SK-N-SH (cell line): ENCODE data around the gene CANX. TPM values are rescaled to one million over a fixed set of nuclear protein-coding genes. Genes with fewer than 3 reads are reported as not detected.
A peak's percentile ranks its signal among the peaks of the same experiment; 100 is the strongest.

Source experiments
- CTCF ChIA-PET: fragments of 300-600, 350-600 bp; formaldehyde crosslinking; extraction: SDS; loops from one replicate; lab custom pipeline; 2021; lab: Yijun Ruan, JAX
- POLR2A ChIA-PET: fragments of 350-600 bp; sonication (Branson Sonifier 250); formaldehyde crosslinking; extraction: SDS; loops from one replicate; lab custom pipeline; 2020; ENCODE audit warnings: antibody characterized with exemption, inconsistent platforms; lab: Yijun Ruan, JAX
- DNase-seq: peaks from one replicate; pipeline ENCODE4 v3.0.0; 2012
- H2AFZ ChIP-seq: fragments of 200-600 bp; sonication (generic); 2 replicates; pipeline ENCODE4 v1.8.1; 2016; ENCODE audit warnings: antibody characterized with exemption, mild to moderate bottlenecking, low read depth
- H3F3A ChIP-seq: fragments of 200-600 bp; sonication (generic); replicated peaks from 2 replicates; pipeline ENCODE3; 2016; ENCODE audit warnings: antibody characterized with exemption, mild to moderate bottlenecking; ENCODE audit not compliant: insufficient read depth
- H3K27ac ChIP-seq, 2 experiments: fragments of 200-500 bp in 1 of 2; fragments of 200-600 bp in 1 of 2; sonication (Bioruptor generic) in 1 of 2; sonication (generic), shearing (Covaris generic) in 1 of 2; 2 replicates each; pipeline versions ENCODE4 v1.5.1 to v1.6.1; 2014 to 2016; ENCODE audit warnings: low read depth in 2 of 2, inconsistent platforms in 1 of 2, low read length in 1 of 2, mild to moderate bottlenecking in 1 of 2, mixed read lengths in 1 of 2
- H3K27me3 ChIP-seq: fragments of 200-600 bp; sonication (generic), shearing (Covaris generic); 2 replicates; pipeline ENCODE4 v1.6.1; 2016; ENCODE audit warnings: mixed run types; ENCODE audit not compliant: insufficient read depth
- H3K36me3 ChIP-seq, 2 experiments: fragments of 200-500 bp in 1 of 2; fragments of 200-600 bp in 1 of 2; sonication (Bioruptor generic) in 1 of 2; sonication (generic) in 1 of 2; replicated peaks in 1 of 2; 2 replicates each; pipeline versions ENCODE3 to v1.5.1; 2014 to 2016; ENCODE audit warnings: low read length in 1 of 2, mild to moderate bottlenecking in 1 of 2; ENCODE audit not compliant: insufficient read depth in 2 of 2, control insufficient read depth in 1 of 2
- H3K4me1 ChIP-seq, 2 experiments: fragments of 200-500 bp in 1 of 2; fragments of 200-600 bp in 1 of 2; sonication (Bioruptor generic) in 1 of 2; sonication (generic), shearing (Covaris generic) in 1 of 2; 2 replicates each; pipeline versions ENCODE4 v1.5.1 to v1.6.1; 2014 to 2016; ENCODE audit warnings: low read depth in 1 of 2, low read length in 1 of 2, mixed run types in 1 of 2; ENCODE audit not compliant: insufficient read depth in 2 of 2, control insufficient read depth in 1 of 2
- H3K4me2 ChIP-seq: fragments of 200-600 bp; sonication (generic), shearing (Covaris generic); 2 replicates; pipeline ENCODE4 v1.6.1; 2017; ENCODE audit warnings: mixed run types
- H3K4me3 ChIP-seq, 2 experiments: fragments of 200-500 bp in 1 of 2; fragments of 200-600 bp in 1 of 2; sonication (Bioruptor generic) in 1 of 2; sonication (generic), shearing (Covaris generic) in 1 of 2; 2 replicates each; pipeline versions ENCODE4 v1.5.1 to v1.8.1; 2014 to 2016; ENCODE audit warnings: low read depth in 2 of 2, inconsistent platforms in 1 of 2, low read length in 1 of 2, mild to moderate bottlenecking in 1 of 2, mixed read lengths in 1 of 2, moderate library complexity in 1 of 2
- H3K79me2 ChIP-seq: fragments of 200-600 bp; sonication (generic); 2 replicates; pipeline ENCODE4 v1.8.1; 2017; ENCODE audit warnings: mild to moderate bottlenecking; ENCODE audit not compliant: insufficient read depth
- H3K9ac ChIP-seq: fragments of 200-600 bp; sonication (generic); 2 replicates; pipeline ENCODE4 v1.6.1; 2017; ENCODE audit warnings: mixed run types
- H3K9me2 ChIP-seq: fragments of 200-600 bp; sonication (generic); 2 replicates; pipeline ENCODE4 v1.6.1; 2017; ENCODE audit warnings: mixed run types
- H3K9me3 ChIP-seq: fragments of 200-600 bp; sonication (generic); 2 replicates; pipeline ENCODE4 v1.6.1; 2017; ENCODE audit warnings: mixed run types, mild to moderate bottlenecking, moderate library complexity
- H4K20me1 ChIP-seq: fragments of 200-600 bp; sonication (generic); 2 replicates; pipeline ENCODE4 v1.6.1; 2017; ENCODE audit warnings: mild to moderate bottlenecking, mixed run types; ENCODE audit not compliant: insufficient read depth
- ELF1 ChIP-seq: IDR thresholded peaks from 2 replicates; pipeline ENCODE4 v1.4.0; 2012
- EP300 ChIP-seq, 2 experiments: IDR thresholded peaks; 2 replicates each; pipeline versions ENCODE4 v1.4.0 to v1.6.1; 2012; ENCODE audit warnings: borderline replicate concordance in 1 of 2, low read depth in 1 of 2, low read length in 1 of 2
- EZH2phosphoT487 ChIP-seq: fragments of 200-600 bp; sonication (generic); IDR thresholded peaks from 2 replicates; pipeline ENCODE4 v1.6.1; 2017; ENCODE audit warnings: low read depth, mixed run types, mild to moderate bottlenecking, antibody characterized with exemption, moderate library complexity, borderline replicate concordance
- FOSL2 ChIP-seq: IDR thresholded peaks from 2 replicates; pipeline ENCODE4 v1.4.0; 2012; ENCODE audit warnings: low read depth, mild to moderate bottlenecking, moderate library complexity, borderline replicate concordance
- FOXJ3 ChIP-seq: sonication (generic); formaldehyde crosslinking; IDR thresholded peaks from 2 replicates; pipeline ENCODE4 v1.5.1; 2020; ENCODE audit warnings: mild to moderate bottlenecking, missing genetic modification reagents
- FOXM1 ChIP-seq: IDR thresholded peaks from 2 replicates; pipeline ENCODE4 v1.4.0; 2012; ENCODE audit warnings: low read depth, mild to moderate bottlenecking
- GATA2 ChIP-seq: sonication (generic); formaldehyde crosslinking; IDR thresholded peaks from 2 replicates; pipeline ENCODE4 v1.5.0; 2020; ENCODE audit warnings: mild to moderate bottlenecking, missing genetic modification reagents
- JUND ChIP-seq: IDR thresholded peaks from 2 replicates; pipeline ENCODE4 v1.4.0; 2012
- MEF2A ChIP-seq: IDR thresholded peaks from 2 replicates; pipeline ENCODE4 v1.4.0; 2012; ENCODE audit warnings: low read depth, borderline replicate concordance
- MXI1 ChIP-seq: IDR thresholded peaks from 2 replicates; pipeline ENCODE4 v1.6.1; 2012; ENCODE audit warnings: mild to moderate bottlenecking, low read depth, low read length, improper control_type of control experiment
- POLR2AphosphoS5 ChIP-seq: IDR thresholded peaks from 2 replicates; pipeline ENCODE4 v1.6.1; 2012; ENCODE audit warnings: low read depth, low read length
- RFX5 ChIP-seq: IDR thresholded peaks from 2 replicates; pipeline ENCODE4 v1.6.1; 2012; ENCODE audit warnings: mild to moderate bottlenecking, improper control_type of control experiment, low read length
- SIN3A ChIP-seq: IDR thresholded peaks from 2 replicates; pipeline ENCODE4 v1.6.1; 2012; ENCODE audit warnings: low read depth, mild to moderate bottlenecking, low read length, moderate library complexity, borderline replicate concordance
- SMC3 ChIP-seq: IDR thresholded peaks from 2 replicates; pipeline ENCODE4 v1.6.1; 2012; ENCODE audit warnings: low read depth, low read length, improper control_type of control experiment
- TAF1 ChIP-seq: IDR thresholded peaks from 2 replicates; pipeline ENCODE4 v1.6.1; 2012; ENCODE audit warnings: low read depth, mild to moderate bottlenecking, low read length, moderate library complexity, borderline replicate concordance
- TCF12 ChIP-seq: IDR thresholded peaks from 2 replicates; pipeline ENCODE4 v1.4.0; 2012
- TEAD4 ChIP-seq: IDR thresholded peaks from 2 replicates; pipeline ENCODE4 v1.4.0; 2012; ENCODE audit warnings: mild to moderate bottlenecking, borderline replicate concordance; ENCODE audit not compliant: insufficient read depth
- USF1 ChIP-seq: IDR thresholded peaks from 2 replicates; pipeline ENCODE4 v1.4.0; 2012; ENCODE audit warnings: low read depth, borderline replicate concordance
- USF2 ChIP-seq: fragments of 150-350 bp; IDR thresholded peaks from 2 replicates; pipeline ENCODE4 v1.6.1; 2017; ENCODE audit warnings: antibody characterized with exemption, low read length, low read depth, borderline replicate concordance
- YY1 ChIP-seq: IDR thresholded peaks from 2 replicates; pipeline ENCODE4 v1.4.0; 2012; ENCODE audit warnings: low read depth, mild to moderate bottlenecking
- WGBS: methylation state at CpG from one replicate; pipeline ENCODE4 v1.1.6; 2017; ENCODE audit warnings: low lambda C conversion rate; 5-methylcytosine and 5-hydroxymethylcytosine counted together
- polyA plus RNA-seq, 3 experiments: library from polyadenylated mRNA; depleted of rRNA; stranded (reverse); fragments of >200 nt; gene quantifications; 2 replicates each; pipeline ENCODE4 v1.2.3, GENCODE V29; 2012

The CANX gene
- polyA plus RNA-seq, 1 of the 3 experiments (the other 2 are of a cell fraction), result 215 TPM

GRCh38 chr5:179762781-179763176 lies 64.0 kb downstream of the CANX start:
- DNase-seq, result no peak
- TF ChIP-seq FOXM1 (no peak), TEAD4 (no peak), TAF1 (no peak), RFX5 (no peak), TCF12 (peak; percentile 17), FOXJ3 (CRISPR knock-in tag) (no peak), JUND (0 out of 2 replicates have a peak, but pooled peaks have one; percentile 21), YY1 (no peak), MEF2A (no peak), EP300 (IDR thresholded peaks at IDR 0.05; ENCODE audit: borderline replicate concordance in 1 of 2, low read depth in 1 of 2, low read length in 1 of 2) (no peak), POLR2AphosphoS5 (no peak), FOSL2 (peak; percentile 17; the same call in 1 of the 2 replicates), GATA2 (CRISPR knock-in tag) (no peak), USF2 (no peak), SMC3 (no peak), MXI1 (no peak), USF1 (no peak), ELF1 (no peak), SIN3A (no peak), EZH2phosphoT487 (no peak)
- peaks cover 44% of the 10 kb centered on the region for H3F3A ChIP-seq
- peaks cover 7 to 10% of the 10 kb centered on the region in 2 experiments for H3K36me3 ChIP-seq
- H3K27ac ChIP-seq, result peak overlapping the region; percentile 41 to 88; a peak in 3 of 4 replicates
- H3K4me1 ChIP-seq, result peaks cover 38 to 54% of the 10 kb centered on the region in 2 experiments
- H3K79me2 ChIP-seq, result peaks cover 74% of the 10 kb centered on the region
- no peaks in the 10 kb centered on the region for H3K9me2 ChIP-seq
- ChIA-PET CTCF (interaction anchor here (0.6 to 3.1 kb wide), 29 partner anchors 9 to 149 kb away, joined by 3 to 67 read pairs (median 4); partner anchors contain the start of gene LTC4S), POLR2A (interaction anchor here (1.0 kb wide), 1 partner anchor 31 kb away, joined by 3 read pairs; the partner anchor contains the start of gene LTC4S)
- H3K9me3 ChIP-seq, result no peaks in the 10 kb centered on the region
- peaks cover 52% of the 10 kb centered on the region for H4K20me1 ChIP-seq
- H3K9ac ChIP-seq, result no peak overlapping the region
- H3K4me2 ChIP-seq, result peak overlapping the region; percentile 70
- no peak overlapping the region for H2AFZ ChIP-seq
- WGBS, result 20% methylated on average over 3 of the region's 3 CpGs
- no peaks in the 10 kb centered on the region for H3K27me3 ChIP-seq
- H3K4me3 ChIP-seq, result peak overlapping the region in 1 of 2 experiments; percentile 34; a peak in 1 of 4 replicates
